ENCODE measurements around the gene BST1. TPM values are rescaled to one million over a fixed set of nuclear protein-coding genes. Genes with fewer than 3 reads are reported as not detected.

The BST1 gene
- total and polyA plus RNA-seq, 2 experiments from 2014 or later = 0.99 to 1.8 TPM

GRCh38 chr4:15706646-15707362 lies 3.9 kb downstream of the BST1 start (continued):
- no peak for TF ChIP-seq ZNF462 (CRISPR knock-in tag; IDR thresholded peaks at IDR 0.05)

- no peak overlapping the region for H3K4me3 ChIP-seq
- no peaks in the 10 kb centered on the region for H3K9me2 ChIP-seq (ENCODE audit: insufficient read depth)
- ATAC-seq (no peak), DNase-seq (ENCODE audit: low spot score) (no peak)
- H3K36me3 ChIP-seq (ENCODE audit: insufficient read depth) = no peaks in the 10 kb centered on the region
- H3K4me1 ChIP-seq (ENCODE audit: insufficient read depth) = peaks cover 4% of the 10 kb centered on the region
- H3K27me3 ChIP-seq (ENCODE audit: insufficient read depth) = peaks cover 4% of the 10 kb centered on the region; the same call in 1 of the 2 replicates
- no peak overlapping the region for H3K4me2 ChIP-seq
- no peak overlapping the region for H3K27ac ChIP-seq (ENCODE audit: low read depth)
- no peak overlapping the region for H3K4me3 Mint-ChIP-seq
- H2AFZ ChIP-seq = no peak overlapping the region
- H3K27ac Mint-ChIP-seq = no peak overlapping the region
- H3K9me3 Mint-ChIP-seq = no peaks in the 10 kb centered on the region
- peaks cover 3% of the 10 kb centered on the region; the same call in 2 of the 3 replicates for H3K4me1 Mint-ChIP-seq
- no peaks in the 10 kb centered on the region for H4K20me1 ChIP-seq (replicated peaks; ENCODE audit: insufficient read depth)
- no peaks in the 10 kb centered on the region for H3K36me3 Mint-ChIP-seq (ENCODE audit: low read depth)
- no peaks in the 10 kb centered on the region; the same call in 1 of the 2 replicates for H3F3A ChIP-seq (replicated peaks; ENCODE audit: low read depth)
- no peaks in the 10 kb centered on the region for H3K79me2 ChIP-seq (replicated peaks; ENCODE audit: insufficient read depth)
- H3K27me3 Mint-ChIP-seq (ENCODE audit: insufficient read depth, low read depth, poor library complexity) = peaks cover 10% of the 10 kb centered on the region
- TF ChIP-seq ZNF114 (CRISPR knock-in tag; IDR thresholded peaks at IDR 0.05) (no peak), NANOG (IDR thresholded peaks at IDR 0.05; ENCODE audit: borderline replicate concordance) (no peak), STAT1 (IDR thresholded peaks at IDR 0.05; ENCODE audit: unreplicated experiment) (no peak), CTCF (conservative IDR thresholded peaks at IDR 0.05; ENCODE audit: low read depth in 2 of 2) (no peak), ETS1 (IDR thresholded peaks at IDR 0.05) (no peak), REST (IDR thresholded peaks at IDR 0.05; ENCODE audit: unreplicated experiment) (no peak)
Observed at GRCh38 chr4:15707363-15707715, 4.5 kb downstream of the BST1 start.

All from GM23338 (cell line).